HG03108 (cell line): ENCODE data around the gene PRIMPOL.
"Not testable (repeated sequence)": the region's sequence is repeated elsewhere in the genome, so short reads cannot be mapped to it uniquely, and the experiment has no call there.

Experiments used
- ATAC-seq: cut with Tn5 transposase; IDR thresholded peaks from one replicate; pipeline ENCODE4 v1.9.1; 2021; ENCODE audit warnings: moderate library complexity; ENCODE audit not compliant: unreplicated experiment

Gene PRIMPOL

GRCh38 chr4:184702114-184702513 is 52.6 kb downstream of the PRIMPOL start:
- no peak for ATAC-seq

GRCh38 chr4:184705692-184706091 is 56.2 kb downstream of the PRIMPOL start:
- ATAC-seq = no peak

- no peak for ATAC-seq
Measured at GRCh38 chr4:184706453-184706852, 56.9 kb downstream of the PRIMPOL start.

GRCh38 chr4:184712322-184712721 is 62.8 kb downstream of the PRIMPOL start:
- ATAC-seq = no peak

DNA sequence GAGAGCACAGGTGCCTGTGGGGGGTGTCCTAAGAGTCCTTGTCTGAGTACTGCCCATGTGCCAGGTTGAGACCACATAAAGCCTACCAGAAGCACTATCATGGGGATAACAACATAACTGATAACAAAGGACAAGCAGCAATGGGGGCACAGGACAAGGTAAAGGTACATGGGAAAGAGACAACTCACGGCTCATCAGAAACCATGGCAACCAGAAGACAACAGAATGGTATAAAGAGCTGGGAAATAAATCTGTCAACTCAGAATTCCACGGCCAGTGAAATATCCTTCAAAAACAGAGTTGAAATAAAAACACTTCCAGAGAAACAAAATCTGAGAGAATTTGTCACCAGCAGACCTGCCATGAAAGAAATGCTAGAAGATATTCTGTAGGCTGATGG is 64.3 kb downstream of the PRIMPOL start:
- no peak for ATAC-seq

DNA sequence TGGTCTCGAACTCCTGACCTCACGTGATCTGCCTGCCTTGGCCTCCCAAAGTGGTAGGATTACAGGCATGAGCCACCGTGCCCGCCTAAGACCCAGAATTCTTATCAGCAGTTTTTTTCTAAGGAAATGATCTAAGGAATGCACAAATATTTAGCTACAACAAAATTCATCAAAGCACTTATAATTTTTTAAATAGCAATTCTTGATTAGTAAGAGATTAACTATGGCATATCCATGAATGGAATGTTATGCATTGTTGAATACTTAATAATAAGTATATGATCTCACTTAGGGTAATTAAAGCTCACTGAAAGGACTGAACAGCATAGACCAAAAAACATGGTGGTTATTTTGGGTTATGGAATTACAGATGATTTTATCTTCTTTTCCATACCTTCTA is 66.0 kb downstream of the PRIMPOL start:
- ATAC-seq = no peak

DNA sequence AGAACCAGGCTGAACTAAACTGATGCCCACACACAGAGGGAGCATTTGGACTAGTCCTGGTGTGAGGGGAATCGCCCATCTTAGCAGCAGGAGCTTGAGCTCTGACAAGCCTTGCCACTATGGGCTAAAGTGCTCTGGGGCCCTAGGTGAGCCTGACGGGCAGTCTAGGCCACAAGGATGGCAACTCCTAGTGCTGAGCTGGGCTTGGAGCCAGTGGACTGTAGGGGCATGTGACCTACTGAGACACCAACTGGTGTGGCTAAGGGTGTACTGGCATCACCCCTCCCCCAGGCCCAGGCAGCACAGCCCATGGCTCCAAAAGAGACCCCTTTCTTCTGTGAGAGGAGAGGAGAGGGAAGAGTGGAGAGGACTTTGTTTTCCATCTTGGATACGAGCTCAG is 69.9 kb downstream of the PRIMPOL start:
- ATAC-seq = no peak

DNA sequence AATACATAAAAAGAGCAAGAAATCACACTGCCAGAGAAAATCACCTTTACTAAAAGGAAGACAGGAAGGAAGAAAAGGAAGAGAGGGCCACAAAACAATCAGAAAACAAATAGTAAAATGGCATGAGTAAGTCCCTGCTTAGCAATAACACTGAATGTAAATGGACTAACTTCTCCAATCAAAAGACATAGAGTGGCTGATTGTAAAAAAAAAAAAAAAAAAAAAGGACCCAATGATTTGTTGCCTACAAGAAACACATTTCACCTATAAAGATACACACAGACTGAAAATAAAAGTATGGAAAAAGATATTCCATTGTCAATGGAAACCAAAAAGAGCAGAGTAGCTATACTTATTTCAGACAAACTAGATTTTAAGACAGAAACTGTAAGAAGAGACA is 71.7 kb downstream of the PRIMPOL start:
- ATAC-seq = no peak

DNA sequence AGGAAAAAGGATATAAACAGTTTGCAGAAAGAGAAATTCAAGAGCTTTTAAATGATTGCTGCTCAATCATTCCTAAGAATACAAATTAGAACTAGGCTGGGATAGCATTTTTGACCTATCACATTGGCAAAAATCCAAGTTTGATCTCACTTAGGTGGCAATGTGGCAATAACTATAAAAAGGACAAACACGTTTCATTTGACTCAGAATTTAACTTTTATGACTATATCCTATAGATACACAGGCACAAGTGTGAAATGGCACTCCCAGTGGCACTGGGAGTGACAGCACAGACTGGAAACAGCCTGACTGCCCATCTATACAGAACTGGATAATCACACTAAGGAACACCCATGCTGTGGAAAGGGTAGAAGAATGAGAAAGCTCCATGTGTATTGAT is 73.3 kb downstream of the PRIMPOL start:
- ATAC-seq = no peak

DNA sequence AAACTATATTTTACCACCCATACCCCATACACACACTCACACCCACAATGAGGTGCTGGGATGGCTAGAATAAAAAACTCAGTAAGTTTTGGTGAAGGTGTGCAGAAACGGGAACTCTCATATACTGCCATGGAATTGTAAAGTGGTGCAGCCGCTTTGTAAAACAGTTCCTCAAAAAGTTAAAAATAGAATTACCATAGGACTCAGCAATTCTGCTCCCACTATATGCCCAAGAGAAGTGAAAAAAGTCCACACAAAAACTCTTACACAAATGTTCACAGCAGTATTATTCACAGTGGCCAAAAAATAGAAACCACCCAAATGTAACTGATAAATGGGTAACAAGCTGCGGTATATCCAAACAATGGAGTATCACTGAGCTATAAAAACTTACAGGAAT is 77.9 kb downstream of the PRIMPOL start:
- ATAC-seq = no peak

GRCh38 chr4:184728858-184729257 is 79.3 kb downstream of the PRIMPOL start:
- ATAC-seq = no peak

GRCh38 chr4:184729946-184730345 is 80.4 kb downstream of the PRIMPOL start:
- no peak for ATAC-seq

- ATAC-seq = no peak
Measured at GRCh38 chr4:184731056-184731455, 81.5 kb downstream of the PRIMPOL start.

DNA sequence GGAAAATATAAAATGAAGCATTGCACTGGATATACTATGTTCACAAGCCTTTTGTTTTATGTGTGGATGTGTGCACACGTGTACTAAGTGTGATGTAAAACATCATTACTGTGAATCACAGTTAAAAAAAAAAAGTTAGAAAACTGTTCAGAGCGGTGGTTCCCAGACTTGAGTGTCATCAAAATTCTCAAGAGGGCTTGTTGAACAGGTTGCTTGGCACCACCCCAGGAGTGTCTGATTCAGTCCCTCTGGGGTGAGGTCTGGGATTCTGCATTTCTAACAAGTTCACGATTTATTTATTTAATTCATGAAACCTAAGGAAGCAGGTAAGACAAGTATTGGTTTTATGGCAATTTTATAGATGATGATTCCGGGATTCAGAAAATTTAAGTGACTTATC is 82.6 kb downstream of the PRIMPOL start:
- ATAC-seq = no peak

- peak; percentile 91 for ATAC-seq
Measured at GRCh38 chr4:184733654-184734524, 84.4 kb downstream of the PRIMPOL start, which contains the start of gene CENPU. Gene CENPU, minus strand, starts transcription at chr4:184734096. Its CDS starts 34 bp downstream, at chr4:184734062.

GRCh38 chr4:184734758-184735157 is 85.2 kb downstream of the PRIMPOL start:
- ATAC-seq = no peak

DNA sequence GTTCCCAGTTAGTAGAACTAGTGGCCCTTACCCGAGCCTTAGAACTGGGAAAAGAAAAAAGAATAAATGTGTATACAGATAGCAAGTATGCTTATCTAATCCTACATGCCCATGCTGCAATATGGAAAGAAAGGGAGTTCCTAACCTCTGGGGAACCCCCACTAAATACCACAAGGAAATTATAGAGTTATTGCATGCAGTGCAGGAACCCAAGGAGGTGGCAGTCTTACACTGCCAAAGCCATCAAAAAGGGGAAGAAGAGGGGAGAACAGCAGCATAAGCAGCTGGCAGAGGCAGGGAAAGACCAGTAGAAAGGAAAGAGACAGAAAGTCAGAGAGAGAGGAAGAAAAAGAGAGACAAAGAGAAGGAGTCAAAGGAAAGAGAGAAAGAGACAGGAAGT is 90.0 kb downstream of the PRIMPOL start:
- ATAC-seq = not testable (repeated sequence)

- no peak for ATAC-seq
Measured at GRCh38 chr4:184740980-184741391, 91.4 kb downstream of the PRIMPOL start.

DNA sequence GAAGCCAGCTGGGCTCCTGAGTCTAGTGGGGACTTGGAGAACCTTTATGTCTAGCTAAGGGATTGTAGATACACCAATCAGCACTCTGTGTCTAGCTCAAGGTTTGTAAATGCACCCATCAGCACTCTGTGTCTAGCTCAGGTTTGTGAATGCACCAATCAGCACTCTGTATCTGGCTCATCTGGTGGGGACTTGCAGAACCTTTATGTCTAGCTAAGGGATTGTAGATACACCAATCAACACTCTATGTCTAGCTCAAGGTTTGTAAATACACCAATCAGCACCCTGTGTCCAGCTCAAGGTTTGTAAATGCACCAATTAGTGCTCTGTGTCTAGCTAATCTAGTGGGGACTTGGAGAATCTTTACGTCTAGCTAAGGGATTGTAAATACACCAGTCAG is 92.1 kb downstream of the PRIMPOL start:
- ATAC-seq = not testable (repeated sequence)

DNA sequence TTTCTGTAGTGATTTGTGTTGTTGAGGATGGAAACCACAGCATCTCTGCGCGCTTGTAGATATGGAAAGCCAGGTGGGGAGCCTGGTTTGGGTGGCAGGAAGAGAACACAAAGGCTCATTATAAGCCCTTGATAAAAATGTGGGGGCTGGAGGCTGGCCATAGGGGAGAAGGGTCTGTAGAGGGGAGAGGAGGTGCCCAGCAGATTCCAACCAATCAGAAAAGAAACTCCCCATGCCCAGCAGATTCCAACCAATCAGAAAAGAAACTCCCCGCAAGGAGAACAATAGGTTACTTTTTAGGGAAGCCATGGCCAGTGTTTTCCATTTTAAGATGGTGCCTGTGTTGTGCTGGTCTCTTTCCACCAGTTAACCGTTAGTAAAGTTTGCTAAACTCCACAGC is 94.1 kb downstream of the PRIMPOL start:
- ATAC-seq = no peak

- no peak for ATAC-seq
Measured at GRCh38 chr4:184744236-184744635, 94.7 kb downstream of the PRIMPOL start.
